Measurements from ENCODE around the gene ZDHHC3.

DNA sequence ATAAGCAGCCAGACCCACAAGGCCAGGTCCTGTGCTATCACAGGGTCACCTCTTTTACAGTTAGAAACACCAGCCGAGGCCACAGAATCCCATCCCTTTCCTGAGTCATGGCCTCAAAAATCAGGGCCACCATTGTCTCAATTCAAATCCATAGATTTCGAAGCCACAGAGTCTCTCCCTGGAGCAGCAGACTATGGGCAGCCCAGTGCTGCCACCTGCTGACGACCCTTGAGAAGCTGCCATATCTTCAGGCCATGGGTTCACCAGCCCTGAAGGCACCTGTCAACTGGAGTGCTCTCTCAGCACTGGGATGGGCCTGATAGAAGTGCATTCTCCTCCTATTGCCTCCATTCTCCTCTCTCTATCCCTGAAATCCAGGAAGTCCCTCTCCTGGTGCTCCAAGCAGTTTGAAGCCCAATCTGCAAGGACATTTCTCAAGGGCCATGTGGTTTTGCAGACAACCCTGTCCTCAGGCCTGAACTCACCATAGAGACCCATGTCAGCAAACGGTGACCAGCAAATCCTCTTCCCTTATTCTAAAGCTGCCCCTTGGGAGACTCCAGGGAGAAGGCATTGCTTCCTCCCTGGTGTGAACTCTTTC is 62.0 kb downstream of the ZDHHC3 start:
- TF ChIP-seq GATA2 (IDR thresholded peaks at IDR 0.05; ENCODE audit: low read depth, low read length) (no peak), GATA3 (IDR thresholded peaks at IDR 0.05; ENCODE audit: low read depth, low read length) (no peak)
